ENCODE measurements around the gene IFNLR1.

IFNLR1 gene

GRCh38 chr1:24105368-24106160 lies 81.5 kb downstream of the IFNLR1 start:
- H3K36me3 ChIP-seq (ENCODE audit: control insufficient read depth, insufficient read depth, low read length), result no peaks in the 10 kb centered on the region
- no peaks in the 10 kb centered on the region for H3K9me3 ChIP-seq (ENCODE audit: control insufficient read depth, low read length)
- H3K27me3 ChIP-seq (ENCODE audit: control insufficient read depth, insufficient read depth, low read length, poor library complexity, severe bottlenecking), result no peaks in the 10 kb centered on the region
- WGBS, 2 experiments, result 90 to 91% methylated on average over 19 of the region's 19 CpGs
- no peak overlapping the region for H3K27ac ChIP-seq (ENCODE audit: insufficient read depth, low read depth, low read length, poor library complexity, severe bottlenecking)
- peaks cover 8% of the 10 kb centered on the region for H3K4me1 ChIP-seq (ENCODE audit: control insufficient read depth, insufficient read depth, low read length)
- no peak overlapping the region for H3K4me3 ChIP-seq (ENCODE audit: insufficient read depth, low read depth, low read length)

- WGBS, 2 experiments, result 91 to 92% methylated on average over 7 of the region's 7 CpGs
- no peaks in the 10 kb centered on the region for H3K27me3 ChIP-seq (ENCODE audit: control insufficient read depth, insufficient read depth, low read length, poor library complexity, severe bottlenecking)
- no peaks in the 10 kb centered on the region for H3K36me3 ChIP-seq (ENCODE audit: control insufficient read depth, insufficient read depth, low read length)
- no peak overlapping the region for H3K4me3 ChIP-seq (ENCODE audit: insufficient read depth, low read depth, low read length)
- peaks cover 8% of the 10 kb centered on the region for H3K4me1 ChIP-seq (ENCODE audit: control insufficient read depth, insufficient read depth, low read length)
- no peaks in the 10 kb centered on the region for H3K9me3 ChIP-seq (ENCODE audit: control insufficient read depth, low read length)
- H3K27ac ChIP-seq (ENCODE audit: insufficient read depth, low read depth, low read length, poor library complexity, severe bottlenecking), result no peak overlapping the region
Measured at GRCh38 chr1:24104854-24105253, 82.2 kb downstream of the IFNLR1 start.
